GM12878 (cell line): ENCODE measurements around the gene DOCK7. TPM values are rescaled to one million over a fixed set of nuclear protein-coding genes. Genes with fewer than 3 reads are reported as not detected.

ENCODE experiments used
- ATAC-seq: fragments of 200-7000 bp; cut with Tn5 transposase; 3 replicates; pipeline ENCODE4 v1.9.1; 2020; ENCODE audit warnings: mild to moderate bottlenecking, moderate library complexity
- BruUV-seq: library from RNA; stranded (reverse); fragments of 400-500 nt; replicated peaks from 2 replicates; lab custom pipeline; 2021; lab: Mats Ljungman, UMichigan
- CTCF ChIA-PET: fragments of 300-600 bp; sonication (Branson Sonifier 250); formaldehyde crosslinking; extraction: SDS; loops from one replicate; lab custom pipeline; 2021; ENCODE audit warnings: inconsistent platforms; lab: Yijun Ruan, JAX
- POLR2A ChIA-PET: fragments of 350-600 bp; formaldehyde crosslinking; extraction: SDS; loops from one replicate; lab custom pipeline; 2021; ENCODE audit warnings: inconsistent platforms; lab: Charles Lee
- RAD21 ChIA-PET: fragments of 300-600 bp; sonication (Branson Sonifier 250); formaldehyde crosslinking; loops from one replicate; lab custom pipeline; 2023; ENCODE audit warnings: antibody characterized with exemption; ENCODE audit not compliant: unreplicated experiment; lab: Charles Lee
- SMC1A ChIA-PET: fragments of 300-600 bp; sonication (Branson Sonifier 250); formaldehyde crosslinking; loops from one replicate; lab custom pipeline; 2023; ENCODE audit not compliant: unreplicated experiment, uncharacterized antibody; lab: Charles Lee
- DNase-seq: peaks from one replicate; pipeline ENCODE4 v3.0.0-alpha.2; 2011; ENCODE audit warnings: low read depth, low spot score
- FAIRE-seq: peaks from 3 replicates; lab custom pipeline; 2011; peaks lifted over from hg19 to GRCh38; lab: Jason Lieb, UNC
- H2AFZ ChIP-seq: 2 replicates; pipeline ENCODE4 v1.6.0; 2011; ENCODE audit warnings: low read depth, low read length, control low read depth; ENCODE audit not compliant: control insufficient read depth
- H3K27ac ChIP-seq: 2 replicates; pipeline ENCODE4 v1.5.1; 2011; ENCODE audit warnings: control low read depth; ENCODE audit not compliant: control insufficient read depth, insufficient read depth
- H3K27me3 ChIP-seq, 2 experiments: replicated peaks in 1 of 2; 2 replicates each; pipeline versions ENCODE4 v1.6.0 to v1.6.1; 2011; ENCODE audit warnings: low read length in 1 of 2; ENCODE audit not compliant: control insufficient read depth in 2 of 2, insufficient read depth in 2 of 2
- H3K36me3 ChIP-seq, 2 experiments: 2 replicates each; pipeline ENCODE4 v1.5.1; 2011; ENCODE audit warnings: low read length in 1 of 2; ENCODE audit not compliant: control insufficient read depth in 2 of 2, insufficient read depth in 2 of 2
- H3K4me1 ChIP-seq: 2 replicates; pipeline ENCODE4 v1.6.1; 2011; ENCODE audit warnings: mild to moderate bottlenecking, low read length, moderate library complexity, mixed read lengths; ENCODE audit not compliant: control insufficient read depth, insufficient read depth
- H3K4me2 ChIP-seq: 2 replicates; pipeline ENCODE4 v1.6.0; 2011; ENCODE audit warnings: control low read depth; ENCODE audit not compliant: control insufficient read depth, insufficient read depth
- H3K4me3 ChIP-seq: fragments of 200-600 bp; sonication (generic); 2 replicates; pipeline ENCODE4 v1.5.1; 2016
- H3K79me2 ChIP-seq: 2 replicates; pipeline ENCODE4 v1.6.0; 2011; ENCODE audit warnings: low read length; ENCODE audit not compliant: control insufficient read depth, insufficient read depth
- H3K9ac ChIP-seq: 2 replicates; pipeline ENCODE4 v1.8.0; 2011; ENCODE audit warnings: low read length, control low read depth, mixed read lengths; ENCODE audit not compliant: control insufficient read depth, insufficient read depth
- H3K9me3 ChIP-seq: replicated peaks from 3 replicates; pipeline ENCODE4 v1.5.1; 2011; ENCODE audit warnings: mild to moderate bottlenecking, low read length; ENCODE audit not compliant: control insufficient read depth, insufficient read depth
- H4K20me1 ChIP-seq: 2 replicates; pipeline ENCODE4 v1.6.0; 2011; ENCODE audit not compliant: control insufficient read depth, insufficient read depth
- IRF3 ChIP-seq: fragments of 450-650 bp; IDR thresholded peaks from 2 replicates; pipeline ENCODE4 v1.6.1; 2014; ENCODE audit warnings: mild to moderate bottlenecking
- KDM1A ChIP-seq: fragments of 200-600 bp; sonication (generic); IDR thresholded peaks from 2 replicates; pipeline ENCODE4 v1.6.1; 2016; ENCODE audit warnings: borderline replicate concordance
- KLF5 ChIP-seq: fragments of 450-650 bp; IDR thresholded peaks from 2 replicates; pipeline ENCODE4 v1.6.1; 2014; ENCODE audit warnings: mild to moderate bottlenecking; ENCODE audit not compliant: partially characterized antibody
- PAX8 ChIP-seq: fragments of 450-650 bp; IDR thresholded peaks from 2 replicates; pipeline ENCODE4 v1.6.1; 2017; ENCODE audit warnings: mild to moderate bottlenecking, moderate library complexity
- SMAD1 ChIP-seq: fragments of 450-650 bp; IDR thresholded peaks from 2 replicates; pipeline ENCODE4 v1.6.1; 2018; ENCODE audit warnings: mild to moderate bottlenecking, low read depth; ENCODE audit not compliant: partially characterized antibody
- YBX1 ChIP-seq: fragments of 450-650 bp; IDR thresholded peaks from 2 replicates; pipeline ENCODE4 v1.6.1; 2016; ENCODE audit warnings: antibody characterized with exemption
- ZNF24 ChIP-seq: fragments of 450-650 bp; IDR thresholded peaks from 2 replicates; pipeline ENCODE4 v1.6.1; 2017; ENCODE audit warnings: antibody characterized with exemption, mild to moderate bottlenecking
- ZNF384 ChIP-seq: IDR thresholded peaks from 2 replicates; pipeline ENCODE4 v1.6.1; 2012; ENCODE audit warnings: low read depth, mild to moderate bottlenecking, low read length, improper control_type of control experiment, borderline replicate concordance
- WGBS: methylation state at CpG from one replicate; pipeline ENCODE4 v1.1.6; 2016; ENCODE audit warnings: low lambda C conversion rate; ENCODE audit not compliant: insufficient replicate concordance, insufficient coverage; ENCODE audit errors: missing lambda C conversion rate; 5-methylcytosine and 5-hydroxymethylcytosine counted together
- in situ Hi-C: fragments of 300-500 bp; cut with MboI; formaldehyde crosslinking; loops from 9 replicates; pipeline ENCODE4 v1.14.3; 2018; ENCODE audit warnings: mixed read lengths
- intact Hi-C: fragments of 100-400 bp; cut with micrococcal nuclease; formaldehyde crosslinking; loops from one replicate; pipeline ENCODE4 v1.14.2; 2022; ENCODE audit not compliant: unreplicated experiment
- polyA plus RNA-seq, 11 experiments: library from polyadenylated mRNA; depleted of rRNA in 4 of 11; unstranded in 6 of 11; stranded (reverse) in 5 of 11; fragments of >200 nt; fragmentation: Nextera tagmentation in 4 of 11; fragmentation: Illumina TruSeq in 1 of 11; extraction: Ambion mirVana in 4 of 11; extraction: Trizol in 1 of 11; gene quantifications; 1 replicate in 1 of 11; 2 replicates in 10 of 11; pipeline versions ENCODE4 v1.2.1 to v1.2.3, GENCODE V29; 2011 to 2016; ENCODE audit warnings: inconsistent platforms in 2 of 11, missing spikeins in 2 of 11, low read depth in 1 of 11
- total RNA-seq, 4 experiments: library from RNA; depleted of rRNA in 3 of 4; stranded (reverse); fragments of >200 nt in 3 of 4; fragmentation: Illumina TruSeq in 1 of 4; extraction: Trizol in 1 of 4; gene quantifications; 2 replicates each; pipeline versions ENCODE4 v1.2.1 to v1.2.3, GENCODE V29; 2013 to 2021

Gene DOCK7
- total and polyA plus RNA-seq, 10 of the 15 experiments (the other 5 are each of a cell fraction or from before 2014, with no cell fraction given) = 4.8 to 34.6 (median 26.9) TPM

- H3K27ac ChIP-seq = no peak overlapping the region
- RAD21 ChIA-PET = no interaction called here
- no peak overlapping the region for H3K4me2 ChIP-seq
- H3K79me2 ChIP-seq = no peaks in the 10 kb centered on the region
- H4K20me1 ChIP-seq = no peaks in the 10 kb centered on the region
- SMC1A ChIA-PET = no interaction called here
- CTCF ChIA-PET = interaction anchor here (1.0 to 1.1 kb wide), 2 partner anchors 284 to 285 kb away, joined by 3 to 4 read pairs; no protein-coding TSS in a partner anchor
- H3K9ac ChIP-seq = no peak overlapping the region
- POLR2A ChIA-PET = interaction anchor here (0.5 to 0.7 kb wide), 2 partner anchors 20 to 204 kb away, joined by 3 to 6 read pairs; no protein-coding TSS in a partner anchor
- no peak for FAIRE-seq
- H2AFZ ChIP-seq = no peak overlapping the region
- H3K27me3 ChIP-seq = no peaks in the 10 kb centered on the region
- ATAC-seq = no peak
- no peak for DNase-seq
- TF ChIP-seq IRF3 (no peak), ZNF24 (no peak), YBX1 (no peak), KLF5 (no peak)
- TF ChIP-seq, all 136 proteins: peak for 0
- Histone ChIP-seq H3K9me3 (no peaks in the 10 kb centered on the region), H3K36me3 (no peaks in the 10 kb centered on the region; a peak in 1 of 4 replicates), H3K4me3 (no peak overlapping the region), H3K4me1 (no peaks in the 10 kb centered on the region)
- in situ Hi-C loops (no loop called here), intact Hi-C loops (no loop called here)
- no TSS peak for BruUV-seq
- WGBS = 81% methylated on average over 3 of the region's 3 CpGs
Measured at GRCh38 chr1:62462370-62462769, 225.8 kb downstream of the DOCK7 start.

GRCh38 chr1:62457955-62458354 is 230.2 kb downstream of the DOCK7 start:
- Histone ChIP-seq H3K9me3 (no peaks in the 10 kb centered on the region), H4K20me1 (no peaks in the 10 kb centered on the region), H3K36me3 (no peaks in the 10 kb centered on the region; a peak in 1 of 4 replicates), H3K27ac (no peak overlapping the region), H3K4me3 (no peak overlapping the region), H2AFZ (no peak overlapping the region), H3K4me2 (no peak overlapping the region), H3K79me2 (no peaks in the 10 kb centered on the region), H3K27me3 (no peaks in the 10 kb centered on the region), H3K9ac (no peak overlapping the region), H3K4me1 (no peaks in the 10 kb centered on the region)
- SMC1A ChIA-PET = interaction anchor here (0.6 to 1.8 kb wide), 4 partner anchors 17 to 288 kb away, joined by 3 to 5 read pairs (median 4); no protein-coding TSS in a partner anchor
- CTCF ChIA-PET = interaction anchor here (0.8 to 2.1 kb wide), 2 partner anchors 11 to 288 kb away, joined by 4 to 5 read pairs; no protein-coding TSS in a partner anchor
- no peak for FAIRE-seq
- RAD21 ChIA-PET = no interaction called here
- ATAC-seq = no peak; the same call in 2 of the 3 replicates
- POLR2A ChIA-PET = interaction anchor here (0.6 kb wide), 1 partner anchor 359 kb away, joined by 5 read pairs; no protein-coding TSS in a partner anchor
- 67% methylated on average over 7 of the region's 7 CpGs for WGBS
- no peak for DNase-seq
- no TSS peak for BruUV-seq
- in situ Hi-C loops = no loop called here
- TF ChIP-seq SMAD1 (no peak), PAX8 (no peak), ZNF384 (no peak), KDM1A (no peak)
- intact Hi-C loops = no loop called here
